SK-N-SH (cell line): ENCODE results near the gene ACD. TPM values are rescaled to one million over a fixed set of nuclear protein-coding genes. Genes with fewer than 3 reads are reported as not detected.

Source experiments
- CTCF ChIA-PET: fragments of 300-600, 350-600 bp; formaldehyde crosslinking; extraction: SDS; loops from one replicate; lab custom pipeline; 2021; lab: Yijun Ruan, JAX
- POLR2A ChIA-PET: fragments of 350-600 bp; sonication (Branson Sonifier 250); formaldehyde crosslinking; extraction: SDS; loops from one replicate; lab custom pipeline; 2020; ENCODE audit warnings: antibody characterized with exemption, inconsistent platforms; lab: Yijun Ruan, JAX
- DNase-seq: peaks from one replicate; pipeline ENCODE4 v3.0.0; 2012
- H2AFZ ChIP-seq: fragments of 200-600 bp; sonication (generic); 2 replicates; pipeline ENCODE4 v1.8.1; 2016; ENCODE audit warnings: antibody characterized with exemption, mild to moderate bottlenecking, low read depth
- H3F3A ChIP-seq: fragments of 200-600 bp; sonication (generic); replicated peaks from 2 replicates; pipeline ENCODE3; 2016; ENCODE audit warnings: antibody characterized with exemption, mild to moderate bottlenecking; ENCODE audit not compliant: insufficient read depth
- H3K27ac ChIP-seq, 2 experiments: fragments of 200-500 bp in 1 of 2; fragments of 200-600 bp in 1 of 2; sonication (Bioruptor generic) in 1 of 2; sonication (generic), shearing (Covaris generic) in 1 of 2; 2 replicates each; pipeline versions ENCODE4 v1.5.1 to v1.6.1; 2014 to 2016; ENCODE audit warnings: low read depth in 2 of 2, inconsistent platforms in 1 of 2, low read length in 1 of 2, mild to moderate bottlenecking in 1 of 2, mixed read lengths in 1 of 2
- H3K27me3 ChIP-seq: fragments of 200-600 bp; sonication (generic), shearing (Covaris generic); 2 replicates; pipeline ENCODE4 v1.6.1; 2016; ENCODE audit warnings: mixed run types; ENCODE audit not compliant: insufficient read depth
- H3K36me3 ChIP-seq, 2 experiments: fragments of 200-500 bp in 1 of 2; fragments of 200-600 bp in 1 of 2; sonication (Bioruptor generic) in 1 of 2; sonication (generic) in 1 of 2; replicated peaks in 1 of 2; 2 replicates each; pipeline versions ENCODE3 to v1.5.1; 2014 to 2016; ENCODE audit warnings: low read length in 1 of 2, mild to moderate bottlenecking in 1 of 2; ENCODE audit not compliant: insufficient read depth in 2 of 2, control insufficient read depth in 1 of 2
- H3K4me1 ChIP-seq, 2 experiments: fragments of 200-500 bp in 1 of 2; fragments of 200-600 bp in 1 of 2; sonication (Bioruptor generic) in 1 of 2; sonication (generic), shearing (Covaris generic) in 1 of 2; 2 replicates each; pipeline versions ENCODE4 v1.5.1 to v1.6.1; 2014 to 2016; ENCODE audit warnings: low read depth in 1 of 2, low read length in 1 of 2, mixed run types in 1 of 2; ENCODE audit not compliant: insufficient read depth in 2 of 2, control insufficient read depth in 1 of 2
- H3K4me2 ChIP-seq: fragments of 200-600 bp; sonication (generic), shearing (Covaris generic); 2 replicates; pipeline ENCODE4 v1.6.1; 2017; ENCODE audit warnings: mixed run types
- H3K4me3 ChIP-seq, 2 experiments: fragments of 200-500 bp in 1 of 2; fragments of 200-600 bp in 1 of 2; sonication (Bioruptor generic) in 1 of 2; sonication (generic), shearing (Covaris generic) in 1 of 2; 2 replicates each; pipeline versions ENCODE4 v1.5.1 to v1.8.1; 2014 to 2016; ENCODE audit warnings: low read depth in 2 of 2, inconsistent platforms in 1 of 2, low read length in 1 of 2, mild to moderate bottlenecking in 1 of 2, mixed read lengths in 1 of 2, moderate library complexity in 1 of 2
- H3K79me2 ChIP-seq: fragments of 200-600 bp; sonication (generic); 2 replicates; pipeline ENCODE4 v1.8.1; 2017; ENCODE audit warnings: mild to moderate bottlenecking; ENCODE audit not compliant: insufficient read depth
- H3K9ac ChIP-seq: fragments of 200-600 bp; sonication (generic); 2 replicates; pipeline ENCODE4 v1.6.1; 2017; ENCODE audit warnings: mixed run types
- H3K9me2 ChIP-seq: fragments of 200-600 bp; sonication (generic); 2 replicates; pipeline ENCODE4 v1.6.1; 2017; ENCODE audit warnings: mixed run types
- H3K9me3 ChIP-seq: fragments of 200-600 bp; sonication (generic); 2 replicates; pipeline ENCODE4 v1.6.1; 2017; ENCODE audit warnings: mixed run types, mild to moderate bottlenecking, moderate library complexity
- H4K20me1 ChIP-seq: fragments of 200-600 bp; sonication (generic); 2 replicates; pipeline ENCODE4 v1.6.1; 2017; ENCODE audit warnings: mild to moderate bottlenecking, mixed run types; ENCODE audit not compliant: insufficient read depth
- FOXM1 ChIP-seq: IDR thresholded peaks from 2 replicates; pipeline ENCODE4 v1.4.0; 2012; ENCODE audit warnings: low read depth, mild to moderate bottlenecking
- GABPA ChIP-seq: IDR thresholded peaks from 2 replicates; pipeline ENCODE4 v1.4.0; 2012; ENCODE audit warnings: low read depth, mild to moderate bottlenecking
- JUND ChIP-seq: IDR thresholded peaks from 2 replicates; pipeline ENCODE4 v1.4.0; 2012
- NRF1 ChIP-seq: IDR thresholded peaks from 2 replicates; pipeline ENCODE4 v1.6.1; 2012; ENCODE audit warnings: low read depth, mild to moderate bottlenecking, low read length
- POLR2AphosphoS5 ChIP-seq: IDR thresholded peaks from 2 replicates; pipeline ENCODE4 v1.6.1; 2012; ENCODE audit warnings: low read depth, low read length
- RXRA ChIP-seq: IDR thresholded peaks from 2 replicates; pipeline ENCODE4 v1.4.0; 2012; ENCODE audit warnings: low read depth, mild to moderate bottlenecking, borderline replicate concordance
- TEAD4 ChIP-seq: IDR thresholded peaks from 2 replicates; pipeline ENCODE4 v1.4.0; 2012; ENCODE audit warnings: mild to moderate bottlenecking, borderline replicate concordance; ENCODE audit not compliant: insufficient read depth
- WGBS: methylation state at CpG from one replicate; pipeline ENCODE4 v1.1.6; 2017; ENCODE audit warnings: low lambda C conversion rate; 5-methylcytosine and 5-hydroxymethylcytosine counted together
- polyA plus RNA-seq, 3 experiments: library from polyadenylated mRNA; depleted of rRNA; stranded (reverse); fragments of >200 nt; gene quantifications; 2 replicates each; pipeline ENCODE4 v1.2.3, GENCODE V29; 2012
- TF ChIP-seq, protein P1 (sequence below): IDR thresholded peaks from 2 replicates; pipeline ENCODE4 v1.4.0; 2012; ENCODE audit warnings: low read depth, borderline replicate concordance
- TF ChIP-seq, protein P2 (sequence below): fragments of 150-350 bp; IDR thresholded peaks from 2 replicates; pipeline ENCODE4 v1.6.1; 2017; ENCODE audit warnings: antibody characterized with exemption, low read length, low read depth, borderline replicate concordance
- TF ChIP-seq, protein P3 (sequence below): fragments of 150-350 bp; IDR thresholded peaks from 2 replicates; pipeline ENCODE4 v1.6.1; 2016; ENCODE audit warnings: mild to moderate bottlenecking, low read depth, low read length

The ACD gene
- polyA plus RNA-seq, 1 of the 3 experiments (the other 2 are of a cell fraction), result 37.8 TPM

- TF ChIP-seq, protein P1, sequence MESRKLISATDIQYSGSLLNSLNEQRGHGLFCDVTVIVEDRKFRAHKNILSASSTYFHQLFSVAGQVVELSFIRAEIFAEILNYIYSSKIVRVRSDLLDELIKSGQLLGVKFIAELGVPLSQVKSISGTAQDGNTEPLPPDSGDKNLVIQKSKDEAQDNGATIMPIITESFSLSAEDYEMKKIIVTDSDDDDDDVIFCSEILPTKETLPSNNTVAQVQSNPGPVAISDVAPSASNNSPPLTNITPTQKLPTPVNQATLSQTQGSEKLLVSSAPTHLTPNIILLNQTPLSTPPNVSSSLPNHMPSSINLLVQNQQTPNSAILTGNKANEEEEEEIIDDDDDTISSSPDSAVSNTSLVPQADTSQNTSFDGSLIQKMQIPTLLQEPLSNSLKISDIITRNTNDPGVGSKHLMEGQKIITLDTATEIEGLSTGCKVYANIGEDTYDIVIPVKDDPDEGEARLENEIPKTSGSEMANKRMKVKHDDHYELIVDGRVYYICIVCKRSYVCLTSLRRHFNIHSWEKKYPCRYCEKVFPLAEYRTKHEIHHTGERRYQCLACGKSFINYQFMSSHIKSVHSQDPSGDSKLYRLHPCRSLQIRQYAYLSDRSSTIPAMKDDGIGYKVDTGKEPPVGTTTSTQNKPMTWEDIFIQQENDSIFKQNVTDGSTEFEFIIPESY, result no peak
- TF ChIP-seq NRF1 (no peak), JUND (no peak), TEAD4 (no peak), FOXM1 (no peak)
- CTCF ChIA-PET, result interaction anchor here (1.3 kb wide), 1 partner anchor 36 kb away, joined by 4 read pairs; no protein-coding TSS in a partner anchor
- Histone ChIP-seq H3K9me3 (peaks cover 5% of the 10 kb centered on the region; the same call in 1 of the 2 replicates), H3K4me2 (no peak overlapping the region), H3F3A (peaks cover 4% of the 10 kb centered on the region), H3K4me1 (peaks cover 0 to 7% of the 10 kb centered on the region in 2 experiments; a peak in 1 of 4 replicates), H2AFZ (no peak overlapping the region), H3K79me2 (peaks cover 89% of the 10 kb centered on the region), H3K9me2 (no peaks in the 10 kb centered on the region), H3K36me3 (peaks cover 0 to 13% of the 10 kb centered on the region in 2 experiments), H3K27me3 (no peaks in the 10 kb centered on the region), H3K9ac (no peak overlapping the region), H3K4me3 (no peak overlapping the region), H4K20me1 (0 out of 2 replicates have a peak, but pooled peaks cover 10% of the 10 kb centered on the region), H3K27ac (no peak overlapping the region)
- WGBS, result 69% methylated on average over 2 of the region's 2 CpGs
- no peak for DNase-seq
- POLR2A ChIA-PET, result no interaction called here
Measured at GRCh38 chr16:67703626-67704025, 43.6 kb upstream of the ACD start.

- H3K27me3 ChIP-seq, result no peaks in the 10 kb centered on the region
- peaks cover 0 to 3% of the 10 kb centered on the region in 2 experiments; a peak in 1 of 4 replicates for H3K4me1 ChIP-seq
- WGBS, result 93% methylated on average over 4 of the region's 4 CpGs
- H2AFZ ChIP-seq, result no peak overlapping the region
- peaks cover 4% of the 10 kb centered on the region for H3F3A ChIP-seq
- peaks cover 80% of the 10 kb centered on the region for H3K79me2 ChIP-seq
- POLR2A ChIA-PET, result interaction anchor here (0.7 kb wide), 1 partner anchor 208 kb away, joined by 3 read pairs; no protein-coding TSS in a partner anchor
- TF ChIP-seq, protein P2, sequence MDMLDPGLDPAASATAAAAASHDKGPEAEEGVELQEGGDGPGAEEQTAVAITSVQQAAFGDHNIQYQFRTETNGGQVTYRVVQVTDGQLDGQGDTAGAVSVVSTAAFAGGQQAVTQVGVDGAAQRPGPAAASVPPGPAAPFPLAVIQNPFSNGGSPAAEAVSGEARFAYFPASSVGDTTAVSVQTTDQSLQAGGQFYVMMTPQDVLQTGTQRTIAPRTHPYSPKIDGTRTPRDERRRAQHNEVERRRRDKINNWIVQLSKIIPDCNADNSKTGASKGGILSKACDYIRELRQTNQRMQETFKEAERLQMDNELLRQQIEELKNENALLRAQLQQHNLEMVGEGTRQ, result no peak
- TF ChIP-seq, protein P3, sequence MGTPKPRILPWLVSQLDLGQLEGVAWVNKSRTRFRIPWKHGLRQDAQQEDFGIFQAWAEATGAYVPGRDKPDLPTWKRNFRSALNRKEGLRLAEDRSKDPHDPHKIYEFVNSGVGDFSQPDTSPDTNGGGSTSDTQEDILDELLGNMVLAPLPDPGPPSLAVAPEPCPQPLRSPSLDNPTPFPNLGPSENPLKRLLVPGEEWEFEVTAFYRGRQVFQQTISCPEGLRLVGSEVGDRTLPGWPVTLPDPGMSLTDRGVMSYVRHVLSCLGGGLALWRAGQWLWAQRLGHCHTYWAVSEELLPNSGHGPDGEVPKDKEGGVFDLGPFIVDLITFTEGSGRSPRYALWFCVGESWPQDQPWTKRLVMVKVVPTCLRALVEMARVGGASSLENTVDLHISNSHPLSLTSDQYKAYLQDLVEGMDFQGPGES, result no peak
- TF ChIP-seq POLR2AphosphoS5 (no peak), GABPA (no peak), RXRA (no peak)
- TF ChIP-seq, protein P1, result no peak
- no peaks in the 10 kb centered on the region for H3K9me2 ChIP-seq
- H3K4me2 ChIP-seq, result no peak overlapping the region
- H4K20me1 ChIP-seq, result 0 out of 2 replicates have a peak, but pooled peaks cover 10% of the 10 kb centered on the region
- H3K27ac ChIP-seq, result no peak overlapping the region
- DNase-seq, result no peak
- no peak overlapping the region for H3K9ac ChIP-seq
- H3K4me3 ChIP-seq, result no peak overlapping the region
- peaks cover 5% of the 10 kb centered on the region; the same call in 1 of the 2 replicates for H3K9me3 ChIP-seq
- peaks cover 0 to 17% of the 10 kb centered on the region in 2 experiments for H3K36me3 ChIP-seq
- CTCF ChIA-PET, result interaction anchor here (1.4 kb wide), 1 partner anchor 34 kb away, joined by 3 read pairs; no protein-coding TSS in a partner anchor
Measured at GRCh38 chr16:67702130-67702529, 42.1 kb upstream of the ACD start.
